Measurements from ENCODE around the gene CNMD. TPM values are rescaled to one million over a fixed set of nuclear protein-coding genes. Genes with fewer than 3 reads are reported as not detected.

CNMD gene
- total RNA-seq, 3 donors from 2014 or later (not counting 1 experiment from before 2014, with no cell fraction given): not detected

- H3K27ac Mint-ChIP-seq: no peak overlapping the region
- Histone ChIP-seq H3K27me3 (ENCODE audit: control insufficient read depth, insufficient read depth, low read length) (no peaks in the 10 kb centered on the region), H3K4me1 (ENCODE audit: control insufficient read depth, insufficient read depth, low read length) (no peaks in the 10 kb centered on the region), H3K4me3 (ENCODE audit: low read length) (no peak overlapping the region), H3K27ac (ENCODE audit: low read length) (no peak overlapping the region), H3K36me3 (ENCODE audit: control insufficient read depth, insufficient read depth, low read length) (no peaks in the 10 kb centered on the region), H3K9me3 (ENCODE audit: control insufficient read depth, insufficient read depth, low read length) (no peaks in the 10 kb centered on the region)
- H3K27me3 Mint-ChIP-seq (ENCODE audit: low read depth in 2 of 2): no peaks in the 10 kb centered on the region
- no peak overlapping the region for H3K4me3 Mint-ChIP-seq
- TF ChIP-seq CTCF (IDR thresholded peaks at IDR 0.05): no peak
- intact Hi-C loops (cut with micrococcal nuclease): no loop called here
- no peaks in the 10 kb centered on the region for H3K4me1 Mint-ChIP-seq
- DNase-seq: no peak
- no peak for ATAC-seq
- no peaks in the 10 kb centered on the region for H3K36me3 Mint-ChIP-seq
- WGBS (ENCODE audit: insufficient coverage): 60% methylated on average over 1 of the region's 1 CpG
- H3K9me3 Mint-ChIP-seq: no peaks in the 10 kb centered on the region
Observed at GRCh38 chr13:52707375-52707774, 32.2 kb downstream of the CNMD start.

- H3K36me3 ChIP-seq (ENCODE audit: control insufficient read depth, insufficient read depth, low read length): no peaks in the 10 kb centered on the region
- no peak overlapping the region for H3K4me3 ChIP-seq (ENCODE audit: low read length)
- H3K4me1 Mint-ChIP-seq: peaks cover 0 to 5% of the 10 kb centered on the region in 2 donors
- no peak for ATAC-seq
- no peak overlapping the region for H3K27ac Mint-ChIP-seq
- H3K4me1 ChIP-seq (ENCODE audit: control insufficient read depth, insufficient read depth, low read length): no peaks in the 10 kb centered on the region
- intact Hi-C loops (cut with micrococcal nuclease): no loop called here
- no peak overlapping the region for H3K4me3 Mint-ChIP-seq
- 94% methylated on average over 2 of the region's 3 CpGs for WGBS (ENCODE audit: insufficient coverage)
- TF ChIP-seq CTCF (IDR thresholded peaks at IDR 0.05): no peak
- no peak for DNase-seq
- H3K9me3 Mint-ChIP-seq: no peaks in the 10 kb centered on the region
- H3K9me3 ChIP-seq (ENCODE audit: control insufficient read depth, insufficient read depth, low read length): no peaks in the 10 kb centered on the region
- H3K27ac ChIP-seq (ENCODE audit: low read length): no peak overlapping the region
- no peaks in the 10 kb centered on the region for H3K27me3 ChIP-seq (ENCODE audit: control insufficient read depth, insufficient read depth, low read length)
- no peaks in the 10 kb centered on the region for H3K27me3 Mint-ChIP-seq (ENCODE audit: low read depth in 2 of 2)
- H3K36me3 Mint-ChIP-seq: no peaks in the 10 kb centered on the region
Observed at GRCh38 chr13:52706081-52706480, 33.5 kb downstream of the CNMD start.

- no peaks in the 10 kb centered on the region for H3K36me3 Mint-ChIP-seq
- H3K27ac Mint-ChIP-seq: no peak overlapping the region
- H3K4me1 Mint-ChIP-seq: peaks cover 0 to 5% of the 10 kb centered on the region in 2 donors
- no peaks in the 10 kb centered on the region for H3K36me3 ChIP-seq (ENCODE audit: control insufficient read depth, insufficient read depth, low read length)
- intact Hi-C loops (cut with micrococcal nuclease): no loop called here
- WGBS (ENCODE audit: insufficient coverage): 93% methylated on average over 6 of the region's 6 CpGs
- ATAC-seq (no peak), DNase-seq (no peak)
- no peak overlapping the region for H3K27ac ChIP-seq (ENCODE audit: low read length)
- H3K9me3 Mint-ChIP-seq: no peaks in the 10 kb centered on the region
- no peaks in the 10 kb centered on the region for H3K27me3 ChIP-seq (ENCODE audit: control insufficient read depth, insufficient read depth, low read length)
- no peaks in the 10 kb centered on the region for H3K4me1 ChIP-seq (ENCODE audit: control insufficient read depth, insufficient read depth, low read length)
- TF ChIP-seq CTCF (IDR thresholded peaks at IDR 0.05): no peak
- H3K9me3 ChIP-seq (ENCODE audit: control insufficient read depth, insufficient read depth, low read length): no peaks in the 10 kb centered on the region
- H3K27me3 Mint-ChIP-seq (ENCODE audit: low read depth in 2 of 2): no peaks in the 10 kb centered on the region
- H3K4me3 Mint-ChIP-seq: no peak overlapping the region
- no peak overlapping the region for H3K4me3 ChIP-seq (ENCODE audit: low read length)
Observed at GRCh38 chr13:52703482-52703881, 36.1 kb downstream of the CNMD start.

- H3K27me3 ChIP-seq (ENCODE audit: control insufficient read depth, insufficient read depth, low read length): no peaks in the 10 kb centered on the region
- Mint-ChIP-seq H3K9me3 (no peaks in the 10 kb centered on the region), H3K27me3 (ENCODE audit: low read depth in 2 of 2) (no peaks in the 10 kb centered on the region), H3K4me1 (peaks cover 0 to 5% of the 10 kb centered on the region in 2 donors), H3K4me3 (no peak overlapping the region), H3K27ac (no peak overlapping the region), H3K36me3 (no peaks in the 10 kb centered on the region)
- no peak overlapping the region for H3K4me3 ChIP-seq (ENCODE audit: low read length)
- 36% methylated on average over 6 of the region's 6 CpGs for WGBS (ENCODE audit: insufficient coverage)
- H3K36me3 ChIP-seq (ENCODE audit: control insufficient read depth, insufficient read depth, low read length): no peaks in the 10 kb centered on the region
- TF ChIP-seq CTCF (IDR thresholded peaks at IDR 0.05): no peak
- DNase-seq: no peak
- intact Hi-C loops (cut with micrococcal nuclease): no loop called here
- H3K27ac ChIP-seq (ENCODE audit: low read length): no peak overlapping the region
- H3K4me1 ChIP-seq (ENCODE audit: control insufficient read depth, insufficient read depth, low read length): no peaks in the 10 kb centered on the region
- no peak for ATAC-seq
- no peaks in the 10 kb centered on the region for H3K9me3 ChIP-seq (ENCODE audit: control insufficient read depth, insufficient read depth, low read length)
Observed at GRCh38 chr13:52701728-52702465, 37.7 kb downstream of the CNMD start.

Data from natural killer cell (primary cell).